A673 (cell line): ENCODE results near the gene TMEM164.

Source experiments
- CTCF ChIP-seq: fragments of 300-800, 200-600 bp; sonication (generic); conservative IDR thresholded peaks from 2 replicates; pipeline ENCODE4 v1.5.1; 2017; ENCODE audit warnings: low read depth, mild to moderate bottlenecking, antibody characterized with exemption, low read length, moderate library complexity, mixed read lengths
- EZH2 ChIP-seq: fragments of 200-600 bp; sonication (generic); IDR thresholded peaks from 2 replicates; pipeline ENCODE4 v1.6.1; 2017; ENCODE audit warnings: borderline replicate concordance, low read depth, mild to moderate bottlenecking, mixed read lengths, antibody characterized with exemption, low read length; ENCODE audit not compliant: poor library complexity, severe bottlenecking

- TF ChIP-seq CTCF (no peak), EZH2 (no peak)
These were observed 165.7 kb downstream of the TMEM164 start for GRCh38 chrX:110168585-110168984.
